ENCODE data around the gene RGS14. TPM values are rescaled to one million over a fixed set of nuclear protein-coding genes. Genes with fewer than 3 reads are reported as not detected.
"Not testable (repeated sequence)": the region's sequence is repeated elsewhere in the genome, so short reads cannot be mapped to it uniquely, and the experiment has no call there.

RGS14 gene
- total and polyA plus RNA-seq, 4 experiments from 2014 or later, result 62.3 to 168 (median 132) TPM

DNA sequence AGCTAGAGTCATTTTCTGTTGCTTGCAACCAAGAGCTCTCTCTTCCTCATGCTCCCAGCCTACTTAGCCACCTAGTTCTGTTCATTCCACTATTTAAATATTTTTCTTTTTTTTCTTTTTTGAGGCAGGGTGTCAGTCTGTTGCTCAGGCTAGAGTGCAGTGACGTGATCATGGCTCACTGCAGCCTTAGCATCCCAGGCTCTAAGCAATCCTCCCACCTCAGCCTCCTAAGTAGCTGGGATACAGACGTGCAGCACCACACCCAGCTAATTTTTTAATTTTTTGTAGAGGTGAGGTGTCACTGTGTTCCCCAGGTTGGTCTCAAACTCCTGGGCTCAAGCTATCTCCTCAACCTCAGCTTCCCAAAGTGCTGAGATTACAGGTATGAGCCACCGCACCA, 56.8 kb downstream of the RGS14 start:
- H3K4me1 ChIP-seq (ENCODE audit: insufficient read depth, low read length), result peaks cover 36% of the 10 kb centered on the region
- no peaks in the 10 kb centered on the region for H3K27me3 Mint-ChIP-seq

DNA sequence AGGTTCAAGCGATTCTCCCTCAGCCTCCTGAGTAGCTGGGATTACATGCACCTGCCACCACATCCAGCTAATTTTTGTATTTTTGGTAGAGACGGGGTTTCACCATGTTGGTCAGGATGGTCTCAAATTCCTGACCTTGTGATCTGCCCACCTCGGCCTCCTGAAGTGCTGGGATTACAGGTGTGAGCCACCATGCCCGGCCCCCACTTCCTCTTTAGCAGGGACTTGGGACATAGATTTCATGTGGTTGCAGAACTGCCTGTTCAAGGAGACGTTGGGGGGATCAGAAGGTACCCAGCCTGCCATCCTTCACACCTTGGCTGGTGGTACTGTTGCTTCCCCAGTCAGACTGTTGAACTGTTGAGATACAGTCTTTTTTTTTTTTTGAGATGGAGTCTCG, 59.4 kb downstream of the RGS14 start:
- H3K36me3 Mint-ChIP-seq; H3K27ac ChIP-seq (ENCODE audit: low read depth, low read length); H3K27me3 Mint-ChIP-seq; H3K9me3 ChIP-seq (ENCODE audit: control insufficient read depth in 1 of 2, low read length in 2 of 2); H3K9me3 Mint-ChIP-seq; H3K4me3 Mint-ChIP-seq; intact Hi-C loops (cut with micrococcal nuclease); H3K27ac Mint-ChIP-seq; DNase-seq; H3K4me3 ChIP-seq (ENCODE audit: low read length in 2 of 2); H3K27me3 ChIP-seq (ENCODE audit: insufficient read depth, low read length); H3K36me3 ChIP-seq (ENCODE audit: insufficient read depth, low read length): not testable (repeated sequence)
- peaks cover 17 to 40% (median 23%) of the 10 kb centered on the region in 4 donors for H3K4me1 Mint-ChIP-seq
- peaks cover 32% of the 10 kb centered on the region for H3K4me1 ChIP-seq (ENCODE audit: insufficient read depth, low read length)
- ChIA-PET POLR2A (ENCODE audit: partially characterized antibody) (interaction anchor here (1.2 to 9.4 kb wide), 4 partner anchors 9 to 38 kb away, joined by 5 to 141 read pairs (median 57); partner anchors contain the start of genes GRK6 and PRR7), CTCF (ENCODE audit: partially characterized antibody) (interaction anchor here (1.5 to 16.6 kb wide), 3 partner anchors 11 to 32 kb away, joined by 5 to 821 read pairs (median 81); partner anchors contain the start of genes PFN3 and PRR7)

More for the DNA sequence above, 56.8 kb downstream of the RGS14 start:
- Histone ChIP-seq H3K9me3 (ENCODE audit: control insufficient read depth in 1 of 2, low read length in 2 of 2) (no peaks in the 10 kb centered on the region), H3K4me3 (ENCODE audit: low read length in 2 of 2) (no peak overlapping the region), H3K36me3 (ENCODE audit: insufficient read depth, low read length) (no peaks in the 10 kb centered on the region), H3K27me3 (ENCODE audit: insufficient read depth, low read length) (no peaks in the 10 kb centered on the region), H3K27ac (ENCODE audit: low read depth, low read length) (no peak overlapping the region)
- intact Hi-C loops (cut with micrococcal nuclease), result no loop called here
- Mint-ChIP-seq H3K4me1 (peaks cover 20 to 49% (median 32%) of the 10 kb centered on the region in 4 donors), H3K27ac (peak overlapping the region in 1 of 7 donors; percentile 18), H3K9me3 (no peaks in the 10 kb centered on the region), H3K36me3 (no peaks in the 10 kb centered on the region), H3K4me3 (no peak overlapping the region)
- ChIA-PET POLR2A (ENCODE audit: partially characterized antibody) (interaction anchor here (1.4 to 9.4 kb wide), 5 partner anchors 10 to 41 kb away, joined by 3 to 141 read pairs (median 11); partner anchors contain the start of genes GRK6 and PRR7), CTCF (ENCODE audit: partially characterized antibody) (interaction anchor here (0.7 to 16.6 kb wide), 8 partner anchors 10 to 343 kb away, joined by 3 to 821 read pairs (median 6); partner anchors contain the start of genes PFN3 and PRR7)
- DNase-seq, result no peak

- H3K4me1 ChIP-seq (ENCODE audit: insufficient read depth, low read length), result peaks cover 20% of the 10 kb centered on the region
- DNase-seq, result no peak
- H3K9me3 ChIP-seq (ENCODE audit: control insufficient read depth in 1 of 2, low read length in 2 of 2), result no peaks in the 10 kb centered on the region
- no peak overlapping the region for H3K4me3 ChIP-seq (ENCODE audit: low read length in 2 of 2)
- H3K27ac Mint-ChIP-seq, result no peak overlapping the region
- ChIA-PET CTCF (ENCODE audit: partially characterized antibody) (interaction anchor here (1.1 to 7.3 kb wide), 2 partner anchors 11 to 15 kb away, joined by 4 to 81 read pairs; partner anchors contain the start of gene PFN3), POLR2A (ENCODE audit: partially characterized antibody) (interaction anchor here (0.9 to 8.6 kb wide), 3 partner anchors 7 to 30 kb away, joined by 3 to 109 read pairs (median 4); partner anchors contain the start of gene GRK6)
- no peaks in the 10 kb centered on the region for H3K36me3 ChIP-seq (ENCODE audit: insufficient read depth, low read length)
- H3K27ac ChIP-seq (ENCODE audit: low read depth, low read length), result no peak overlapping the region
- intact Hi-C loops (cut with micrococcal nuclease), result no loop called here
- H3K36me3 Mint-ChIP-seq, result no peaks in the 10 kb centered on the region
- peaks cover 10 to 22% (median 14%) of the 10 kb centered on the region in 4 donors for H3K4me1 Mint-ChIP-seq
- H3K9me3 Mint-ChIP-seq, result no peaks in the 10 kb centered on the region
- H3K27me3 Mint-ChIP-seq, result no peaks in the 10 kb centered on the region
- no peaks in the 10 kb centered on the region for H3K27me3 ChIP-seq (ENCODE audit: insufficient read depth, low read length)
- no peak overlapping the region for H3K4me3 Mint-ChIP-seq
These were observed 61.3 kb downstream of the RGS14 start for GRCh38 chr5:177419046-177419445.

DNA sequence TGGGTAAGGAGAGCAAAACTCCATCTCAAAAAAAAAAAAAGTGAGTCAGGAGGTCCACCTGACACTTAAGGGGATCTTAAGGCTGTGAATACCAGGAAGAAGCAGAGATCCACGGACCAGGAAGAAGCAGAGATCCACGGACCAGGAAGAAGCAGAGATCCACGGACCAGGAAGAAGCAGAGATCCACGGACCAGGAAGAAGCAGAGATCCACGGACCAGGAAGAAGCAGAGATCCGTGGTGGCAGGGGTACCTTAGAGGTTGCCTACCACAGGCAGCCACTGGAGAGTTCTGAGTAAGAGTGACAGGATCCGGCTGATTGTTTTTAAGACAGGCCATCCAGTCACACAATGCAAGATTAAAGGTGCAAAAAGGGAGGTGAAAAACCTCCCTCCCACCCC, 62.7 kb downstream of the RGS14 start:
- H3K36me3 Mint-ChIP-seq; DNase-seq; intact Hi-C loops (cut with micrococcal nuclease); H3K9me3 ChIP-seq (ENCODE audit: control insufficient read depth in 1 of 2, low read length in 2 of 2); H3K27ac Mint-ChIP-seq; H3K27ac ChIP-seq (ENCODE audit: low read depth, low read length); H3K27me3 ChIP-seq (ENCODE audit: insufficient read depth, low read length); H3K4me3 ChIP-seq (ENCODE audit: low read length in 2 of 2); H3K4me3 Mint-ChIP-seq; H3K9me3 Mint-ChIP-seq; H3K36me3 ChIP-seq (ENCODE audit: insufficient read depth, low read length); H3K27me3 Mint-ChIP-seq: not testable (repeated sequence)
- H3K4me1 ChIP-seq (ENCODE audit: insufficient read depth, low read length), result peaks cover 19% of the 10 kb centered on the region
- ChIA-PET CTCF (ENCODE audit: partially characterized antibody) (interaction anchor here (7.3 kb wide), 1 partner anchor 16 kb away, joined by 81 read pairs; the partner anchor contains the start of gene PFN3), POLR2A (ENCODE audit: partially characterized antibody) (interaction anchor here (6.4 kb wide), 1 partner anchor 13 kb away, joined by 40 read pairs; no protein-coding TSS in a partner anchor)
- H3K4me1 Mint-ChIP-seq, result peaks cover 13 to 23% (median 18%) of the 10 kb centered on the region in 4 donors

DNA sequence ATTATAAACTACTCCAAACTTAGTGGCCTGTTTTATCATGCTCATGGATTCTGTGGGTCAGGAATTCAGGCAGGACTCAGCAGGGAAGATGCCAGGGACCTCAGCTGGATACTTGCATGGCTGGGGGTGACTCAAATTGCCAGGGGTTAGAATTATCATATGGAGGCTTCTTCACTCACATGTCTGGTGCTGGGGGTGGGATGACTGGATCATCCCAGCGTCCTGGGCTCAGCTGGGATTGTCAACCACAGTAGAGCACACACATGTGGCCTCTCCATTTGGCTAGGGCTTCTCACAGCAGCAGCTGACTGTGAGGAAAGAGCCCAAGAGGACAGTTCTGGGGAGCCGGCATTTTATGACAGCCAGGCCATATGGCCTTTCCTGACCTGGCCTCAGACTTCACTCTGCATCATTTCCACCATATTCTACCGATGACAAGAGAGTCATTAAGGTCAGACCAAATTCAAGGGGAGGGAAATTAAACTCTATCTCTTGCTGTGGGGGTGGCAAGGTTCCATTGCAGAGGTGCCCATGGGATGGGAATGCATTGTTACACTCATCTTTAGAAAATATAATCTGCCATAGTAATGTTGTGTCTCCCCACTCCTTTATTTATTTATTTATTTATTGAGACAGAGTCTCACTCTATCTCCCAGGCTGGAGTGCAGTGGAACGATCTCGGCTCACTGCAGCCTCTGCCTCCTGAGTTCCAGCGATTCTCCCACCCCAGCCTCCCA, 63.5 kb downstream of the RGS14 start:
- intact Hi-C loops (cut with micrococcal nuclease), result no loop called here
- POLR2A ChIA-PET (ENCODE audit: partially characterized antibody), result interaction anchor here (1.2 to 14.3 kb wide), 4 partner anchors 7 to 25 kb away, joined by 6 to 1171 read pairs (median 74); partner anchors contain the start of gene PRR7
- no peak for DNase-seq

More for the DNA sequence above, 63.5 kb downstream of the RGS14 start:
- Mint-ChIP-seq H3K4me3 (no peak overlapping the region), H3K27me3 (no peaks in the 10 kb centered on the region), H3K4me1 (peaks cover 14 to 27% (median 21%) of the 10 kb centered on the region in 4 donors), H3K36me3 (peaks cover 0 to 2% of the 10 kb centered on the region in 2 donors), H3K9me3 (peaks cover 0 to 3% (median 0%) of the 10 kb centered on the region in 8 donors), H3K27ac (no peak overlapping the region)
- peaks cover 19% of the 10 kb centered on the region for H3K4me1 ChIP-seq (ENCODE audit: insufficient read depth, low read length)
- no peak overlapping the region for H3K4me3 ChIP-seq (ENCODE audit: low read length in 2 of 2)
- CTCF ChIA-PET (ENCODE audit: partially characterized antibody), result interaction anchor here (1.2 to 14.2 kb wide), 3 partner anchors 15 to 80 kb away, joined by 3 to 307 read pairs (median 108); partner anchors contain the start of genes F12 and PFN3
- H3K27me3 ChIP-seq (ENCODE audit: insufficient read depth, low read length), result no peaks in the 10 kb centered on the region
- H3K9me3 ChIP-seq (ENCODE audit: control insufficient read depth in 1 of 2, low read length in 2 of 2), result no peaks in the 10 kb centered on the region
- no peak overlapping the region for H3K27ac ChIP-seq (ENCODE audit: low read depth, low read length)
- no peaks in the 10 kb centered on the region for H3K36me3 ChIP-seq (ENCODE audit: insufficient read depth, low read length)

Other genes starting within 250 kb of the RGS14 start
- 100 to 1,000 TPM; 116 to 122 TPM for gene NSD1, start 224.2 kb upstream of the RGS14 start, total RNA-seq
- gene NSD1, start 224.2 kb upstream of the RGS14 start, polyA plus RNA-seq, result 10 to 100 TPM; 14.3 to 64.2 TPM
- 10 to 100 TPM; 19.8 to 20.5 TPM for gene RAB24, start 54.2 kb upstream of the RGS14 start, total RNA-seq
- gene RAB24, start 54.2 kb upstream of the RGS14 start, polyA plus RNA-seq, result 10 to 100 TPM; 13.3 to 16.0 TPM
- 10 to 100 TPM; 70.9 to 72.1 TPM for gene PRELID1, start 54.1 kb upstream of the RGS14 start, total RNA-seq
- gene PRELID1, start 54.1 kb upstream of the RGS14 start, polyA plus RNA-seq, result 100 to 1,000 TPM; 209 to 229 TPM
- 10 to 100 TPM; 17.3 TPM for gene MXD3, start 46.0 kb upstream of the RGS14 start, total RNA-seq
- gene MXD3, start 46.0 kb upstream of the RGS14 start, polyA plus RNA-seq, result 1 to 10 TPM in 1 of 2 donors, under 1 TPM in 1; 0.28 to 1.2 TPM
- 100 to 1,000 TPM; 114 to 123 TPM for gene LMAN2, start 6.3 kb upstream of the RGS14 start, total RNA-seq
- gene LMAN2, start 6.3 kb upstream of the RGS14 start, polyA plus RNA-seq, result 100 to 1,000 TPM; 223 to 322 TPM
- gene SLC34A1, start 26.5 kb downstream of the RGS14 start, total RNA-seq, result under 1 TPM in 1 of 2 experiments, not detected in 1; 0.11 TPM
- not detected for gene SLC34A1, start 26.5 kb downstream of the RGS14 start, polyA plus RNA-seq
- not detected for gene PFN3, start 42.7 kb downstream of the RGS14 start, total RNA-seq
- gene PFN3, start 42.7 kb downstream of the RGS14 start, polyA plus RNA-seq, result not detected
- gene F12, start 51.6 kb downstream of the RGS14 start, total RNA-seq, result not detected
- gene F12, start 51.6 kb downstream of the RGS14 start, polyA plus RNA-seq, result 1 to 10 TPM; 2.0 to 2.4 TPM
- 100 to 1,000 TPM; 189 to 191 TPM for gene GRK6, start 68.8 kb downstream of the RGS14 start, total RNA-seq
- 100 to 1,000 TPM in 1 of 2 donors, 10 to 100 TPM in 1; 72.4 to 203 TPM for gene GRK6, start 68.8 kb downstream of the RGS14 start, polyA plus RNA-seq
- 1 to 10 TPM; 5.2 to 7.2 TPM for gene PRR7, start 88.9 kb downstream of the RGS14 start, total RNA-seq
- 10 to 100 TPM; 14.3 to 17.8 TPM for gene PRR7, start 88.9 kb downstream of the RGS14 start, polyA plus RNA-seq
- 1 to 10 TPM in 1 of 2 experiments, under 1 TPM in 1; 0.99 to 1.2 TPM for gene DBN1, start 115.7 kb downstream of the RGS14 start, total RNA-seq
- under 1 TPM in 1 of 2 donors, not detected in 1; 0.49 TPM for gene DBN1, start 115.7 kb downstream of the RGS14 start, polyA plus RNA-seq
- gene PDLIM7, start 139.7 kb downstream of the RGS14 start, total RNA-seq, result 1 to 10 TPM; 5.8 to 7.3 TPM
- gene PDLIM7, start 139.7 kb downstream of the RGS14 start, polyA plus RNA-seq, result 1 to 10 TPM; 3.3 to 3.5 TPM
- gene DOK3, start 151.9 kb downstream of the RGS14 start, total RNA-seq, result 1 to 10 TPM; 3.7 to 3.9 TPM
- gene DOK3, start 151.9 kb downstream of the RGS14 start, polyA plus RNA-seq, result under 1 TPM in 1 of 2 donors, not detected in 1; 0.69 TPM
- 10 to 100 TPM; 72.9 to 80.3 TPM for gene DDX41, start 159.0 kb downstream of the RGS14 start, total RNA-seq
- 10 to 100 TPM; 47.6 to 51.2 TPM for gene DDX41, start 159.0 kb downstream of the RGS14 start, polyA plus RNA-seq
- gene FAM193B, start 196.6 kb downstream of the RGS14 start, total RNA-seq, result 100 to 1,000 TPM; 233 to 252 TPM
- gene FAM193B, start 196.6 kb downstream of the RGS14 start, polyA plus RNA-seq, result 1 to 10 TPM; 1.9 to 7.0 TPM
- 10 to 100 TPM; 93.7 to 95.8 TPM for gene TMED9, start 234.3 kb downstream of the RGS14 start, total RNA-seq
- gene TMED9, start 234.3 kb downstream of the RGS14 start, polyA plus RNA-seq, result 100 to 1,000 TPM; 123 to 133 TPM
- gene B4GALT7, start 242.2 kb downstream of the RGS14 start, total RNA-seq, result 10 to 100 TPM; 45.3 to 47.9 TPM
- gene B4GALT7, start 242.2 kb downstream of the RGS14 start, polyA plus RNA-seq, result 10 to 100 TPM; 23.3 to 23.6 TPM